Subcutaneous abdominal adipose tissue (tissue), 5 donors: Measurements from ENCODE around the gene CRYBB2.
A peak's percentile ranks its signal among the peaks of the same experiment; 100 is the strongest.
"Not testable (repeated sequence)": the region's sequence is repeated elsewhere in the genome, so short reads cannot be mapped to it uniquely, and the experiment has no call there.

ENCODE experiments used
- H3K27ac ChIP-seq: one replicate; pipeline ENCODE4 v1.7.0; 2013; ENCODE audit warnings: low read depth, mild to moderate bottlenecking, inconsistent platforms, low read length, moderate library complexity
- H3K27me3 ChIP-seq, 5 donors: one replicate each; pipeline ENCODE4 v1.7.0; 2013; ENCODE audit warnings: low read length in 5 of 5, inconsistent platforms in 1 of 5; ENCODE audit not compliant: control insufficient read depth in 5 of 5, insufficient read depth in 4 of 5
- H3K36me3 ChIP-seq, 5 donors: one replicate each; pipeline ENCODE4 v1.7.0; 2013; ENCODE audit warnings: low read length in 5 of 5; ENCODE audit not compliant: control insufficient read depth in 5 of 5, insufficient read depth in 5 of 5
- H3K4me1 ChIP-seq, 5 donors: one replicate each; pipeline ENCODE4 v1.7.0; 2013; ENCODE audit warnings: low read length in 5 of 5, mild to moderate bottlenecking in 3 of 5, moderate library complexity in 1 of 5; ENCODE audit not compliant: control insufficient read depth in 5 of 5, insufficient read depth in 5 of 5
- H3K4me3 ChIP-seq, 5 donors: one replicate each; pipeline ENCODE4 v1.7.0; 2013; ENCODE audit warnings: low read length in 5 of 5, low read depth in 1 of 5
- H3K9ac ChIP-seq, 5 donors: one replicate each; pipeline ENCODE4 v1.7.0; 2013; ENCODE audit warnings: low read length in 5 of 5, mild to moderate bottlenecking in 4 of 5, moderate library complexity in 3 of 5
- H3K9me3 ChIP-seq, 5 donors: one replicate each; pipeline ENCODE4 v1.7.0; 2013; ENCODE audit warnings: low read length in 5 of 5; ENCODE audit not compliant: control insufficient read depth in 5 of 5
- donor health status: healthy.
- donor health status: healthy.
- donor health status: healthy.
- donor health status: healthy.
- donor health status: healthy.

CRYBB2 gene

DNA sequence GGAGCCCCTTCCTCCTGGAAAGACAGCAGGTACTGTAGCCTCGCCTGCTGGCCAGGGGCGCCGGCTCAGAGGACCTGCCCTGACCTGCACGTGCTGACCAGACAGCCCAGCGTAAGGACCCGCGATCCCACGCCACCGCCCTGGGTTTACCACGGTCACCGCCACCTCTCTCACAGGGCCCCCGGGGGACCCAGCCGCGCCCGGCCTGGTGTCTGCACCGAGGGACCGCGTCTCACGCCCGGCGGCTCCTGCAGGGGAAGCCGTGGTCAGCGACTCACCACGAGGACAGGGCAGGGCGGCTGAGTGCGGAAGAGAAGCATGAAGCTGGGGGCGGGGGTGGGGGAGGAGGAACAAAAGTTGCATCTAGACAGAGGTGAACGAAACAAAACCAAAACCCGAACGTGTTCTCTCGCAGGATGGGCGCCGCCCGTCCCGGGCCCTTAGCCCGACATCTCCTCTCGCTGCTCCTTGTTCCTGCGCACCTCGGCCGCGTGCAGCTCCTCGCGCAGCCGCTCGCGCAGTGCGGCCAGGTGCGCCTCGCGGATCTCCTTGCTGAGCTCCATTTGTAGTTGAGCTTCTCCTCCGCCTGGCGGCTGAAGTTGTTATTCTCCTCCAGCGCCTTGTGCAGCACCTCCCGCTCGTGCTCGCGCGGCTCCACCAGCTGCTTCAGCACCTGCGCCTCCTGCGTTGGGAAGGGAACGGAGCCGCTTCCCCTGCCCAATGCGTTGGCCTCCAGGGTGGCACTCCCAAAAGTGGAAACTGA is 40.4 kb upstream of the CRYBB2 start:
- not testable (repeated sequence) for H3K4me3 ChIP-seq, H3K9ac ChIP-seq, H3K27ac ChIP-seq, H3K27me3 ChIP-seq
- peaks cover 3 to 15% (median 8%) of the 10 kb centered on the region in 5 donors for H3K4me1 ChIP-seq
- peaks cover 0 to 49% (median 43%) of the 10 kb centered on the region in 5 donors for H3K36me3 ChIP-seq
- peaks cover 0 to 12% (median 8%) of the 10 kb centered on the region in 5 donors for H3K9me3 ChIP-seq

DNA sequence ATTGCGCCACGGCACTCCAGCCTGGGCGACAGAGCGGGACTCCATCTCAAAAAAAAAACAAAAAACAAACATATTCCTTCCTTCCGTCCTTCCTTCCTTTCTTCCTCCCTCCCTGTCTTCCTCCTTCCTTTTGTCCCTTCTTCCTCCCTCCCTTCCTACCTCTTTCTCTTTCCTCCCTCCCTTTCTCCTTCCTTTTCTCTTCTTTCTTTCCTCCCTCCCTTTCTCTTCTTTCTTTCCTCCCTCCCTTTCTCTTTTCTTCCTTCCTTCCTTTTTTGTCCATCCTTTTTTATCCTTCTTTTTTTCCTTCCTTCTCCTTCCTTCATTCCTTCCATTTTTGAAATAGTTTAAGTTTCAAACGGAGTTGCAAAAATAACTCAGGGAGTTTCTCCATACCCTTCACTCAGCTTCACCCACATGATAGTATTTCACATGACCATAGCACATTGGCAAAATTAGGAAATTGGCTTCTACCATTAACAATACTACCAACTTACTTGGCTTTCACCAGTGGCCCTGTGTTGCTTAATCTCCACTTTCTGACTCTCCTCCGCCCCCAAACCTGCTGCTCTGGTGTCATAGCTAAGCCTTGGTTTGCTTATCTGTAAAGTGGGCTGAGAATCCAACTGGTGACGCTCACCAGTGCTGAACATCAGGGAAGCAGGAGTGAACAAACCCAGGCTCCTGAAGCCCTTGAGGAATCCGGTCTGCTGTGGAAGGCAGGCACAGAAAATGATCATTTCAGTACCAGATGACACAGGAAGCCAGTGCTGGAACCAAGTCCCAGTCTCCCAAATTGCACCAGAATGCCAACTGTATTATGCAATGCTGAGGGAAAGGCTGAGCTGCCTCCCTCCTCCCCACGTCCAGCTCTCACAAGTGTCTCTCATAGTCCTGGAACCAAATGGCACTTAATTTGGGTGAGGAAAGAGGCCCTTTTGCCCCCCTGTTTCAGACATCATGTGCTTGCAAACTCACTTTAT is 37.0 kb upstream of the CRYBB2 start:
- Histone ChIP-seq H3K4me1 (peaks cover 3 to 24% (median 8%) of the 10 kb centered on the region in 5 donors), H3K9me3 (peaks cover 0 to 12% (median 8%) of the 10 kb centered on the region in 5 donors), H3K27ac (peak overlapping the region; percentile 37), H3K27me3 (no peaks in the 10 kb centered on the region), H3K4me3 (no peak overlapping the region), H3K9ac (peak overlapping the region in 1 of 5 donors; percentile 9), H3K36me3 (peaks cover 0 to 44% (median 39%) of the 10 kb centered on the region in 5 donors)

DNA sequence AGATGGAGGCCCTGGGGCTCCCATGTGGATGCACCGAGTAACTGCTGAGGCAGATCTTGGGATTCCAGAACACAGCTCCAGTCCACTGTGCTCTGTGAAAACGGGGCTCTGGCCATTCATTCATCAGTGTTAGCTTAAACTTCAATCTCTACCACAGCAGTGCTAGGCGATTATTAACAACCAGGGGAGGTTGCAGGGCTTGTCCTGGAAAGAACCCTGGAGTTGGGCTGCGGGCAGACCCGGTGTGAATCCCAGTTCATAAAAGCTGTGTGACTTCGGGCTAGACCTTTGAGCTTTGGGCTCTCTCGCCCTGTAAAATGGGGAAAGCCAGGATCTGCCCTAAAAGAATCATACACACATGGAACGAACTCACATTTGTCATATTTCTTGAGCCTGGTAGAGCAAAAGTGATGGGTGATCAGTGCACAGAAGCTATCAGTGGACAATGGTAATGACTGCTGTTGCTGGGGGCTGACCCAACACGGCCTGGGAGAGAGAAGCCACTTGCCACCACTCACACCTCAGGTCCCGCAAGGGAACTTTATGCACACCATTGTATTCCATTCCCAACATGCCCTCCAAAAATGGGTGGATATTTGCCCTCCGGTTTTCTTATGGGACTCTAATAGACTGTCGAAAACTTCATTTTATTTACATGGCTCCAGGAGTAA is 35.4 kb upstream of the CRYBB2 start:
- Histone ChIP-seq H3K4me3 (no peak overlapping the region), H3K27me3 (no peaks in the 10 kb centered on the region), H3K9ac (no peak overlapping the region), H3K27ac (no peak overlapping the region), H3K4me1 (peaks cover 3 to 24% (median 8%) of the 10 kb centered on the region in 5 donors), H3K36me3 (peaks cover 0 to 44% (median 34%) of the 10 kb centered on the region in 5 donors), H3K9me3 (peaks cover 0 to 12% (median 8%) of the 10 kb centered on the region in 5 donors)

DNA sequence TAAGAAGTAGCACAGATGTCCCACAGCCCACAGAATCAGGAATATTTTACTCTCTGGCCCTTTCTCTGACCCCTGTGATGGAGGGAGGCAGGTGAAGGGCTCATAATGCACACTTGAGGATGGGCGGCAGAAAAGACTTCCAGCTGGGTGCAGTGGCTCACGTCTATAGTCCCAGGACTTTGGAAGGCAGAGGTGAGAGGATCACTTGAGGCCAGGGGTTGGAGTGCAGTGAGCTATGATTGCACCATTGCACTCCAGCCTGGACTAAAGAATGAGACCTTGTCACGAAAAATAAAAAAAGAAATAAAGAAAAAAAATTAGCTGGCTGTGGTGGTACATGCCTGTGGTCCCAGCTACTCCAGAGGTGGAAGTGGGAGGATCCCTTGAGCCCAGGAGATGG is 33.3 kb upstream of the CRYBB2 start:
- Histone ChIP-seq H3K9me3 (no peaks in the 10 kb centered on the region), H3K27me3 (no peaks in the 10 kb centered on the region), H3K9ac (no peak overlapping the region), H3K36me3 (peaks cover 0 to 42% (median 31%) of the 10 kb centered on the region in 5 donors), H3K4me3 (no peak overlapping the region), H3K4me1 (peaks cover 3 to 22% (median 8%) of the 10 kb centered on the region in 5 donors), H3K27ac (no peak overlapping the region)

DNA sequence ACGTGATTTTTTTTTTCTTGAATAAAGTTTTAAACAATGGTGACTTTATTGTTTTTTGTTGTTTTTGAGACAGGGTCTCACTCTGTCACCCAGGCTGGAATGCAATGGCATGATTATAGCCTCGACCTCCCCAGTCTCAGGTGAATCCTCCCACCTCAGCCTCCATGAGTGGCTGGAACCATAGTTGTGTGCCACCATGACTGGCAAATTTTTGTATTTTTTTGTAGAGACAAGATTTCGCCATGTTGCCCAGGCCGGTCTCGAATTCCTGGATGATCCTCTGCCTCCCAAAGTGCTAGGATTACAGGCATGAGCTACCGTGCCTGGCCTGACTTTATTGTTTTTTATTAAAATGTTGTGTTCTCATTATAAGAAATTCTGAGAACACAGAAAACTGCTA is 32.0 kb upstream of the CRYBB2 start:
- Histone ChIP-seq H3K27ac (no peak overlapping the region), H3K27me3 (no peaks in the 10 kb centered on the region), H3K4me3 (no peak overlapping the region), H3K9ac (no peak overlapping the region), H3K36me3 (peaks cover 0 to 44% (median 32%) of the 10 kb centered on the region in 5 donors), H3K9me3 (no peaks in the 10 kb centered on the region), H3K4me1 (peaks cover 3 to 16% (median 7%) of the 10 kb centered on the region in 5 donors)

DNA sequence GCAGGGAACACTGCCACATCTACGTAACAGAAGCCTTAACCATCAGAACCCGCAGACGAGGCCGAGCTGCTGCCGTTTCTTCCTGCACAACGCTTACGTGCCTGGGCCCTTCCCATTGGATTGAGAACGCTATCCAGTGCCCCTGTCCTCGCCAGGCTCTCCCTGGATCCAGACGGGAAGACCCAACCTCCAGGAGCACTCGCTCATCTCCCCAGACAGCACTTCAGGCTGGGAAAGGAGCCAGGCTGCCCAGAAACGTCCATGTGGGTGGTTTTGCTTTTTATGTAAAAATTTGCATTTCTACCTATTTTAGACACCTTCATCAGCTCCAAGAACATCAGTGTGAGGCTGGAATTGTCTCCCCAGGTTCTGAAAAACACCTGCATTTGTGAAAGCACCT is 27.0 kb upstream of the CRYBB2 start:
- Histone ChIP-seq H3K27ac (no peak overlapping the region), H3K27me3 (no peaks in the 10 kb centered on the region), H3K4me3 (no peak overlapping the region)

DNA sequence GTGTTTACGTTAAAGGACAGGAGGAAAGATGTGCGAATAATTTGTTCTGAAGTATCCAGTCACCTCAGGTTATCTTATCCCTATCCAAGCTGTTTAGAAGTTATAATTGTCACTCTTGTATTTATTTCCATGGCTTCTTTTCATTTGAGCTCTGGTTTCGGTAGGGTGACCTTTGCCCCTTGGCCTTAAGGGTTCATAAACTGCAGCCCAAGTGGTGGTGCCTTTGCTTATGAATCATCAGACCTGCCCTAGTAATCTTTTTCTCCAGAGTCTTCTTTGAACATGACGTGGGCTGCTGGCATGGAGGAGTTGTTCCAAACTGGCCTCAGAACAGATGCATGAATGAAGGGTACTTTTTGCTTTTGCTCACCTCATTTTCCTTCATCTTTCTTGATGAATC is 26.3 kb upstream of the CRYBB2 start:
- H3K27ac ChIP-seq = no peak overlapping the region
- H3K9me3 ChIP-seq = no peaks in the 10 kb centered on the region
- peaks cover 0 to 46% (median 28%) of the 10 kb centered on the region in 5 donors for H3K36me3 ChIP-seq
- H3K27me3 ChIP-seq = no peaks in the 10 kb centered on the region
- peaks cover 0 to 4% (median 0%) of the 10 kb centered on the region in 5 donors for H3K4me1 ChIP-seq
- no peak overlapping the region for H3K4me3 ChIP-seq
- no peak overlapping the region for H3K9ac ChIP-seq

More for the DNA sequence above, 27.0 kb upstream of the CRYBB2 start:
- Histone ChIP-seq H3K4me1 (peaks cover 0 to 2% (median 0%) of the 10 kb centered on the region in 5 donors), H3K9me3 (no peaks in the 10 kb centered on the region), H3K9ac (no peak overlapping the region), H3K36me3 (peaks cover 0 to 39% (median 20%) of the 10 kb centered on the region in 5 donors)

DNA sequence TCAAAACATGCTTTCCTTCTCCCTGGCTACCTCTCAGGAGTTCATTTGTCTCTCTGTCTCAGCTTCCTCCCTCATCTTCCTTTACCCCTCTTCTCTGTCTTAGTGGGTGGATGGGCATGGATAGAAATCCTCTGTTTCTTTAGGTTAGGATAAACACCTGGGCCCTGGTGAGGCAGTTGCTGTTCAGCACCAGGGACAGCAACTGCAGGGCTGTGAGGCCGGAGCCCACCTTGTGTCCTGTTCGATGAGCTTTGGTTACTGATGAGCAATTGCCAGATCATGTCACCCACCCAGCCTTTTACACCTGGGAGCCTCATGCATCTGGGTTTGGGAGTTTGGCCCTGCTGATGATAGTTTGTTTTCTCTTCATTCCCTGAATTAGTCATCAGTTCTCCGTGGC is 25.9 kb upstream of the CRYBB2 start:
- Histone ChIP-seq H3K36me3 (peaks cover 0 to 47% (median 29%) of the 10 kb centered on the region in 5 donors), H3K9me3 (no peaks in the 10 kb centered on the region), H3K9ac (no peak overlapping the region), H3K27me3 (no peaks in the 10 kb centered on the region), H3K4me3 (no peak overlapping the region), H3K27ac (no peak overlapping the region), H3K4me1 (peaks cover 0 to 4% (median 0%) of the 10 kb centered on the region in 5 donors)

DNA sequence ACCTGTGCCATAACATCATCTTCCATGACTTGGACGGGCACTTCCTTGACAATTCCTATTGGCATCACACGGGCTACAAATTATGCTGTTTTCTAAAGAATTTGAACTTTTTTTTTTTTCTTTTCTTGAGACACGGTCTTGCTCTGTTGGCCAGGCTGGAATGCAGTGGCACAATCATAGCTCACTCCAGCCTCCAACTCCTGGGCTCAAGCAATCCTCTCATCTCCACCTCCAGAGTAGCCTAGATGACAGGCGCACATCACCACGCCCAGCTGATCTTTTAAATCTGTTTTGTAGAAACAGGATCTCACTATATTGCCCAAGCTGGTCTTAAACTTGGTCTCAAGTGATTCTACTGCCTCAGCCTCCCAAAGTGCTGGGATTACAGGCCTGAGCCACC is 23.1 kb upstream of the CRYBB2 start:
- H3K4me3 ChIP-seq = no peak overlapping the region
- H3K36me3 ChIP-seq = peaks cover 0 to 39% (median 26%) of the 10 kb centered on the region in 5 donors
- no peak overlapping the region for H3K9ac ChIP-seq
- no peaks in the 10 kb centered on the region for H3K27me3 ChIP-seq
- H3K27ac ChIP-seq = no peak overlapping the region
- H3K4me1 ChIP-seq = peaks cover 0 to 4% (median 0%) of the 10 kb centered on the region in 5 donors
- no peaks in the 10 kb centered on the region for H3K9me3 ChIP-seq
